HG03060 (cell line): ENCODE measurements around the gene ADARB2.
"Not testable (repeated sequence)": the region's sequence is repeated elsewhere in the genome, so short reads cannot be mapped to it uniquely, and the experiment has no call there.

Experiments
- ATAC-seq: cut with Tn5 transposase; IDR thresholded peaks from one replicate; pipeline ENCODE4 v1.9.1; 2021; ENCODE audit warnings: low read depth, moderate number of reproducible peaks; ENCODE audit not compliant: unreplicated experiment

ADARB2 gene

DNA sequence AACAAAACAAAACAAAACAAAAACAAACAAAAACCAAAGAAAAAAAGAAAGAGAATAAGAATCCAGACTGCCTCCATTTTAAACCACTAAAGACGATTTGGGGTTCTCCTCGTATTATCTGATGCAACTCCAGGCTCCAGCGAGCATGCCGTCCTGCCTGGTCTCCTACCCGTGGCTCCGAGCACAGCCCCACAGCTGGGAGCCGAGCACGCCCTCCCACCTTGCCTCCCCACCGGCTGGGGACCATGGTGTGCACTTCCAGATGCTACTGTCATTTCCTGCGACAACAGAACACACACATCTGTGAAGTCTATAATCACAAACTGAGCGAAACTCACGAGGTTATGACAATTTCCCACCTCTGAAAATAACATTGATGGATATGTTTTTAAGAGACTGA, 113.1 kb downstream of the ADARB2 start:
- no peak for ATAC-seq

GRCh38 chr10:1620803-1621202, 116.5 kb downstream of the ADARB2 start:
- ATAC-seq: no peak

GRCh38 chr10:1617376-1618317, 119.7 kb downstream of the ADARB2 start:
- ATAC-seq: not testable (repeated sequence)

- not testable (repeated sequence) for ATAC-seq
Observed at GRCh38 chr10:1616701-1617100, 120.6 kb downstream of the ADARB2 start.

DNA sequence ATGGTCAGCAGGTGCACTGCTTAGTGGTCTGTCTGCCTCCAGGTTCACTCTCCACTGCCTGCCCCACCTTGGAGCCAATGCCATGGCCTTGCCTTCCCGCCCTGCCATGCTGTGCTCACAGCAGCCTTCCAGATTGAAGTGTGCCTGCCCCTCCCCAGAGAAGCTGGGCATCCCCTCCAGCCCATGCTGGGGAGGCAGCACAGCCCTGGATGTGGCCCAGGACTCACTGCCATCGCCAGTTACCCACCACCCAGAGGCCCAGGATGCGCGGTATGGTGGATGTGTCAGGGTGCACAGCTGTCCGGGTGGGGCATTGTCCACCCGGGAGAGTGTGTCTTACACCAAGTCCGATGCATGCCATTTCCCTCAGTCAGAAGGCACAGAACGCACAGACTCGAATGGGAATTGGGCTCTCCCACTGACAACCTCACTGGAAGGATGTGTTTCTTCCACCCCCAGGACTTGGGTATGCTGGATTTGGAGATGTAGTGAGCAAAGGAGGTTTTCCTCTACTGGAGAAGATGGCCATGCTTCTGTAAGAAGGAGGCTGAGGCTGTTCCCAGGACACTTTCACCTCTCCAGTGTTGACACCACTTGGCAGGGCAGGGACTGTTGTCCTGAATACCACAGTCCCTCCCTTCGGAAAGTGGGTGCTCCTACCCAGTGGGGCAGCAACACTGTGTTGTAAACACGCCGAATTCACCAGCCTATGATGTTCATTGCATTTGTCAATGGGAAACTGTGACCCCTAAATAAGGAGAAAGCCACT, 122.0 kb downstream of the ADARB2 start:
- ATAC-seq: no peak

DNA sequence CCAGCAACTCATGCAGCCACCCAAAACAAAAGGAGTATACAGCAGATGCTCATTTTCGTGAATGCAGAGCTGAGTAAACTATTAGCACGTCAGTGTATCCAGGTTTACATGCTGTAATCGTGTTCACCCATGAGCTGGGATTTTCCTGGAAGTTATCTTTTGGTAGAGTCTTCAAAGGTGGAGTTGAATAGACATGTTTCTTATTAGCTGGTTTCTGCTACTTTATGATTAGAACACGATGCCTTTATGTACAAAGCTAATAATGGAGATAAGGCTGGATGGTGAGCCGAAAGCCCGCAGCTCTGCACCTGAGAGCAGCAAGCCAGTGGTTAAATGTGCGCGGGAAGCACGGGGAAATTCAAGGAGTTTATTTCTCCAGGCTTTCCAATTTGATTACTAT, 123.8 kb downstream of the ADARB2 start:
- ATAC-seq: no peak

DNA sequence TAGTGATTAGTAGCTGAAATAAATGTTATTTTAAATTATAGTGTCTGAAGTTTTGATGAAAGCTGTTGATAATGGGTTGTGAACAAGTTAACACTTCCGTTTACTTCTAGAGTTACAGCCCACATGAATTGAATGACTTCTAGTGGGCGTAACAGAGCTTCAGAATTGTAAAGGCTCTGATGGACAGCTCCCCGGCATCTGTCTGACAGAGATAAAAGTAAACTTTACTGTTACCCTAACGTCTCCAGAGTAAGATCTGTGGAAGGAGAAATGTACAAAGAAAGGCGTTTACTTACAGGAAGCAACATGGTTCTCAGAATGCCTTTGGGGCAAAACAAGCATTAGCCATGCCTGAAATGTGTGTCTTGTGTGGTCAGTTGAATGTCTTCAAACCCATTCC, 124.4 kb downstream of the ADARB2 start:
- ATAC-seq: no peak

GRCh38 chr10:1611936-1612550, 125.3 kb downstream of the ADARB2 start:
- no peak for ATAC-seq

DNA sequence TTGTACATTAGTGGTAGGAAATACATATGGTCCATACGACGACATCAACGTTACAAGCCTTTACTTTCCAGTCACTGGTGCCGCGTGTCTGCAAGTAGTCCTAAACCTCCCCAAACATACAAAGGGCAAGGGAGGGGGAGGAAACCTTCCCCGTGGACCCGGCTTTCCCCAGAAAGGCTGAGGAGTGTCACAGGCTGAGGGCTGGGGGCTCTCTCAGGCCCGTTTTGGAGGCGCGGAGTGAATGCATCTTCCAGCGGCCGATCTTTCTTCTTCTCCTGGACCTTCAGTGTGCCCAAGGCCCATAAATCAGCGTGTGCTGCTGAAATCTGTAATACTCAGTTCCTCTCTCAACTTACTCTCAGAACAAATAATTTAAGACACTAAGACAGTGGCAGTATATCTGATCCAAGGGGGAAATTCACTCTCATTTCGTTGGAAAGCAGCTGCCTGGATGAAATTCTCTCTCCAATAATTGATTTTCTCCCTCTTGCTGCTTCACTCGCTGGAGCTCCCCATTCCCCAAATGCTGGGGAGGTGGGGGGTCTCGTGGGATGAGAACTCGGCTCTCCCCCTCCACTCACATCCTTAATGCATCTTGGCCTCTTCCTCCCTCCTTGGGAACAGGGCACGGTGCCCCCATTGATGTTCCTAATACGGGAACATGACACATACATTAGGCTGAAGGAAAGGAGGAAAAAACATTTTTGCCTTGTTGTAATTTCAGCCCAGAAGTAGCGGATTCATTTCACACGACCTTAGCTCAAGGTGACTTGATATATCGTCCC, 126.1 kb downstream of the ADARB2 start:
- no peak for ATAC-seq

DNA sequence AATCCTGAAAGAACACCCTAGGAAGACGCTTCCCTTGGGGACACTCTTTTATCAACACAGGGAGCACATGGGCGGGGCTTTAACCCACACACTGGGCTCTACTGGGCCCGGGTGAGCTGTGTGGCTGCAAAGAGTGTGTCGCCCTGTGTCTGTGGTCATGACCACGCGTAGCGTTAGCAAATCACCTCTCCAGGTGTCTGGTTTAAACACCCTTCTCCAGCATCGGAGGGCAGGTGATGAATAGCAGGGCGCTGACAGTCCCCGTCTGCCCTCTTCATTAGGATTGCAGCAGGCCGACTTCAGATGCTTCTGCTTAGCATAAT, 127.7 kb downstream of the ADARB2 start:
- no peak for ATAC-seq

DNA sequence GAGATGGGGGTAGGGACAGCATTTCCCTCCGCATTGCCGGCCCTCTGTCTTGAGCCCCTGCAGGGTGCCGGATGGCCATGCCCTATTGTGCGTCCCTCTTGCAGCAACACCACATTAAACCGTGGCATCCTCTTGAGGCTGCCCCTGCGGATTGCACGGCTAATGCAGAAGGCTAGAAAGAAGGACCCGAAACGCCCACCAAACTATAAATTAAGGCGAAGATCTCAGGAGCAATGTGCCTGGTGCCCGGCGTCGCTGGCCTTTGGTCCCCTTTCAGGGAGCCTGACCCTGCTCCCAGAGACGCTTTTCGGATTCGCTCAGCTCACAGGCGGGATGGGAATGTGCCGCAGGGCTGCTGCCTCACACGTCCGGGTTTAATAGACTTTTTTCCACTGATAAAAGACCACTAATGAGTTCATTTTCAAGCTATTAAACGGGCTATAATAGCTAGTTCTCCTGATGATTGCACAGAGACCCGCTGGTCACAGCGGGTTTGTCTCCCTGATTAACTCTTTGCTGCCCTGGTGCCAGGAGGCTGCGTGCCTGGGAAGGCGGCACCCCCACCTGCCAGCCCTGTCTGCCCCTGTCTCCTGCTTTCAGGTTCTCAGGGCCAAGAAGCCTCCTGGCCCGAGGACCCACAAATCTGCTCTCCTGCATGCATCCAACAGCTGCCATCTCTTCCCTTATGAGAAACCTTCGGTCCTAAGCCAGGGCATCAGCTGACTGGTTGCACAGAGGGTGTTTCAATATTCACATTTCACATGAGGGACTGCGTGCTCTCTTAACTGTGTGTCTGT, 128.3 kb downstream of the ADARB2 start:
- ATAC-seq: no peak

GRCh38 chr10:1608408-1608807, 128.9 kb downstream of the ADARB2 start:
- ATAC-seq: no peak

DNA sequence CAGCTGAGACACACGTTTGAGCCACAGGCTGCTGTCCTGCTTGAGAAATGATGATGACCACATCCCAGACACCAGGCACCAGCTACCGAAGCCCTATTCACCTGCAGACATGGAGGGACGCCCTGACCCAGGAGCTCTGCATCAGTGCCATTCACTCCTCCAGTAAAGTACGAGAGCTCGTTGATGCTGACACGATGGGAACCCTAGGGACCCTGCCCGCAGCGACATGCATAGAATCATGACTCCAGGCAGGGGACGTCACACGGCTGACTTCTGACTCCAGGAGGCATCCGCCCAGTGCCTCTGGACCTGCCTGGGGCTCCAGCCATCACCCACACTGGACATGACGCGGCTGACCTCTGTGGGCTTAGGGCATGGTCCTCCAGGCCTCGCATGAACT, 129.9 kb downstream of the ADARB2 start:
- no peak for ATAC-seq

DNA sequence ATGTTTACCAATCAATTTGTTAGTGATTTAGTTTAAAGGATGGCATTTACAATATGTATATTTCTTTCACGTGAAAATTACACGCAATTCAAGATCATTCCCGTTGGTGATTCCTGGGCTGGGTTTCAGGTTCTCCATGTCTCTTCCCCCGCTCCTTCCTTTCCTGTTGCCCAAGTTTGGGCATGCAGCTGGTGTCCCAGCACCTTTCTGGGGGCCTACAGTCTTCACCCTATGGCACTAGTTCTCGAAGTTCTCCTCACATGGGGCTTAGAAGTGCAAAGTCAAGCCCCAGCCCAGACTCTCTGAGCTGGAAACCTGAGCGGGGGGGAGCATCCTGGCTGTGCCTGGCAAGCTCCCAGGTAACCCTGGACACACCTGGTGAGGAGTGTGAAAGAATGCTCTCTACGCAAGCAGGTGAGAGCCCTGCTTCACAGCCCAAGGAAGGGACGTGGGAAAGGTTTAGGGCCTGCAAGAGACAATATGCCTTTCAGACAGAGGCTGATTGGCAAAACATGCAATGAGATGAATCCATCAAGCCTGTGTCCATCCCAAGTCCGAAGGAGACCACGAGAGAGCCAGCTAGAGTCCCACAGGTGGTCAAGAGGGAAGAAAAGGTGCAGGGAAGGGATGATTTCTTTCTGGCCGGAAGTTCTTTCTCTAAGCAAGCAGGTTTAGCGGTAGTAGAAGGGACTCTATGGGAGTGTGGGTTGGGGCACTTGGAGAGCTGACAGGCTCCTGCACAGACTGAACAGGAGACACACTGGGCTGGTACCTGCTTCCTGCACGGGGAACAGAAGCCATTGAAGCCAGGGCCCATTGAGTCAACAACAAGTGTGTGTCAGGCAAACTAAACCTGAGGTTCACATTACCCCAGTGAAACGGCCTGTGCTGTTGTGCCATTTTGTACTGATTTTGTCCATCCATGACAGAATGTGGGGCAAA, 131.1 kb downstream of the ADARB2 start:
- ATAC-seq: no peak

DNA sequence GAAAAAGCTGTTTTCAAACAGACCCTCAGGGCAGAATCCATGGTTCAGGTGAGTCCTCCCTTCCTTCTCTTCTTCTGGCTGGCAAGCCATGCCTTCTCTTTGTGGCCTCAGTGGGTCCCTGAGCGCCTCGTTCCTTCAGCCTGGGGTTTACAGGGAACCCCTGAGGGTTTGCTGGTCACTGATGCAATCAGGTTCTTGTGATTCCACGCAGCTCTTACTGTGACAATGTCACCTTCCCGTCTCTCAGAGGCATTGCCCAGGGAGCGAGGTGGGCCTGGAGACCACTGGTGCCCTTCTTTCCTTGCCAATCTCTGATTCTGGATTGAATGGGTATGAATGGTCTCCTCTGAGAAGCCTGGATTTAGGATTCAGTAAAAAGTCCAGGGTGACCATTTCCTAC, 132.2 kb downstream of the ADARB2 start:
- no peak for ATAC-seq

DNA sequence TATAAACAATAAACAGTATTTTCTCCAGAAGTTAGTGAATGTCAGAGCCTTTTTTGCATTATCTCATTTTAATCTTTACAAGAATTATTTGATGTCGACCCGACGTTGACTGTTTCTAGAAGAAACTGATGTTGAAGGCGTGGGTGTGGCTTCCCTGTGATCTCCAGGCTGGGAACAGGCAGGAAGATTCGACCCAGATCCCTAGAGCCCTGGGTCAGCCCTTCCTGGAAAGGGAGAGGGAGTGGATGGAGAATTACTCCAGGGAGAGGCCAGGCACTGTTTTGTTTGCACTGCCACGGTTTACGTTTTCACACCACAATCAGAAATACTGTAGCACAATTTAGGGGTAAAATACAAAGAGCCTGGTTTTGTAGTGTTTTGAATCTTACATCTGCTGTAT, 133.1 kb downstream of the ADARB2 start:
- no peak for ATAC-seq

DNA sequence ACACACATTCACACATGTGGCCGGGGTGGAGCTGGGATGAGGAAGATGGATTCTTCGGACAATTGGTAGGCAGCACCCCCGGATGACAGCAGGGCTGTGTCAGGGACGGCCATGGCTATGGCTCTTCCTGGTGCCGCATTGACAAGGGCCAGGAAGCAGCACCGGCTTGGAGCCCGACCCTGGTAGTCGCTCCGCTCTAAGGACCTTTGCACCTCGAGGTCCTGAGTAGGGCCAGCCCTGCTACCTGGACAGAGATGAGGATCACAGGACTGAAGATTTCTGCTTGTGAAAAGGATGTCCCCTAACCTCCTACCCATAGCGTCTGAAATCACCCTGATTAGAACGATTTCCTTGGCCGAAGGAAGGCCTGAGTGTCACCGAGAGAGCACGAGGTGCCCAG, 134.1 kb downstream of the ADARB2 start:
- ATAC-seq: no peak

DNA sequence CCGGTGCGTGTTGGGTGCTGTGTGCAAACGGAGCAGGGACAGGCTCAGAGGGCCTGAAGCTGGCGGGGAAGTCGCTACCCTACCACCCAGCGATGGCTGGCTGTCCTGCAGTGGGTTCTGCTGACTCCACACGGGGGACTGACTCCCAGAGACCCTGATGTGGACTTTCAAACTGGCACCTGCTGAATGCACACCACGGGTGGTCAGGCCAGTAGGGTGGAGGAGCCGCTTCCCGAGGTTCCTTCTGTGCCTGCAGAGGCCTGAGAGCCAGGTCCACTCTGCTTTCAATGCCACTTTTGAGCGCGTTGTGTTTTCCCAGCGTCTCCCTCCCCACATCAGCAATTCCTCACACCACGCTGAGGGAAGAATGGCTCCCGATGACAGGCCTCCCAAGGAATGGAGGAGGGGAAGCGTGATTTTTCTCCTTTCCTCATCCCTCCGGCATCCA, 135.3 kb downstream of the ADARB2 start:
- no peak for ATAC-seq

- no peak for ATAC-seq
Observed at GRCh38 chr10:1601406-1601805, 135.9 kb downstream of the ADARB2 start.
